ENCODE measurements around the gene PROK2.

DNA sequence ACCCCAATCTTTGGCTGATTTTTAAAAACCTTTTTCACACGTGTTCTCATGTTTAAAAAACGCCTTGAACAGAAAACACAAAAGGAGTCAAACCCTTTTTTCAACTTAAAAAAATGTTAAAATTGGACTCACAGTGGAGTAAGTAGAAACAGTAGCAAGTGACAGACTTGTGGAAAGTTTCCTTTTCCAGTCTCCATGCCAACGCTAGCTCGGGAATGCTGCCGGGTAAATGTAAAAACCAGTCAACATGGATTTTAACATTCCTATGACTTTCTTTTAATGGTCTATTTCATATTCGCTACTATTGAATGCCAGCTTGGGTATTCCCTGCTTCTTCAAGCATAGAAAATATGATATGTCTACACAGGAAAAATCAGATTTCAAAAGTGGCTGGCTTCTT is 1.6 kb upstream of the PROK2 start:
- TF ChIP-seq, protein P1, sequence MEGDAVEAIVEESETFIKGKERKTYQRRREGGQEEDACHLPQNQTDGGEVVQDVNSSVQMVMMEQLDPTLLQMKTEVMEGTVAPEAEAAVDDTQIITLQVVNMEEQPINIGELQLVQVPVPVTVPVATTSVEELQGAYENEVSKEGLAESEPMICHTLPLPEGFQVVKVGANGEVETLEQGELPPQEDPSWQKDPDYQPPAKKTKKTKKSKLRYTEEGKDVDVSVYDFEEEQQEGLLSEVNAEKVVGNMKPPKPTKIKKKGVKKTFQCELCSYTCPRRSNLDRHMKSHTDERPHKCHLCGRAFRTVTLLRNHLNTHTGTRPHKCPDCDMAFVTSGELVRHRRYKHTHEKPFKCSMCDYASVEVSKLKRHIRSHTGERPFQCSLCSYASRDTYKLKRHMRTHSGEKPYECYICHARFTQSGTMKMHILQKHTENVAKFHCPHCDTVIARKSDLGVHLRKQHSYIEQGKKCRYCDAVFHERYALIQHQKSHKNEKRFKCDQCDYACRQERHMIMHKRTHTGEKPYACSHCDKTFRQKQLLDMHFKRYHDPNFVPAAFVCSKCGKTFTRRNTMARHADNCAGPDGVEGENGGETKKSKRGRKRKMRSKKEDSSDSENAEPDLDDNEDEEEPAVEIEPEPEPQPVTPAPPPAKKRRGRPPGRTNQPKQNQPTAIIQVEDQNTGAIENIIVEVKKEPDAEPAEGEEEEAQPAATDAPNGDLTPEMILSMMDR (IDR thresholded peaks at IDR 0.05), result no peak
- TF ChIP-seq POLR2AphosphoS5 (IDR thresholded peaks at IDR 0.05), result no peak

Data from stomach (tissue), 4 donors.